GM13977 (cell line): Measurements from ENCODE around the gene TMC6.

Experiments
- DNase-seq: peaks from one replicate; pipeline ENCODE4 v3.0.0; 2012; ENCODE audit warnings: low spot score
- CTCF ChIP-seq: IDR thresholded peaks from 2 replicates; pipeline ENCODE4 v1.5.1; 2012; ENCODE audit warnings: mild to moderate bottlenecking, control low read depth; ENCODE audit not compliant: insufficient read depth; ENCODE audit errors: extremely low read depth, missing control alignments
- in situ Hi-C: fragments of 300-500 bp; cut with MboI; formaldehyde crosslinking; loops from one replicate; pipeline ENCODE4 v1.12.0; 2022; ENCODE audit warnings: low sequenced_read_pairs, low pct_unique_long_range_greater_than_20kb, mixed read lengths, inconsistent platforms; ENCODE audit not compliant: unreplicated experiment

The TMC6 gene

GRCh38 chr17:78138204-78139060 is 9.9 kb upstream of the TMC6 start:
- DNase-seq = no peak
- in situ Hi-C loops = no loop called here
- no peak for TF ChIP-seq CTCF

- no peak for DNase-seq
- peak; percentile 72 for TF ChIP-seq CTCF
- in situ Hi-C loops = no loop called here
These were observed 9.0 kb upstream of the TMC6 start for GRCh38 chr17:78137392-78138203.

GRCh38 chr17:78135858-78136500 is 7.4 kb upstream of the TMC6 start:
- no peak for DNase-seq
- TF ChIP-seq CTCF = no peak
- in situ Hi-C loops = no loop called here

- DNase-seq = no peak
- in situ Hi-C loops = no loop called here
- no peak for TF ChIP-seq CTCF
These were observed 6.4 kb upstream of the TMC6 start for GRCh38 chr17:78134899-78135385.

- DNase-seq = peak; percentile 79
- peak; percentile 77 for TF ChIP-seq CTCF
- in situ Hi-C loops = no loop called here
These were observed 5.7 kb upstream of the TMC6 start for GRCh38 chr17:78133971-78134898.
